Fibroblast of lung (primary cell): ENCODE measurements around the gene HIPK2.

ENCODE experiments used
- CTCF ChIP-seq, 2 donors: IDR thresholded peaks in 1 of 2; conservative IDR thresholded peaks in 1 of 2; 1 replicate in 1 of 2; 2 replicates in 1 of 2; pipeline ENCODE4 v1.5.1; 2011 to 2012; ENCODE audit warnings: low read length in 2 of 2, control low read depth in 1 of 2, inconsistent platforms in 1 of 2, low read depth in 1 of 2, mild to moderate bottlenecking in 1 of 2
- EZH2 ChIP-seq: IDR thresholded peaks from 2 replicates; pipeline ENCODE4 v1.5.1; 2012; ENCODE audit warnings: low read length, control low read depth, mild to moderate bottlenecking; ENCODE audit errors: missing control alignments

- TF ChIP-seq CTCF (conservative IDR thresholded peaks at IDR 0.05 in 1 of 2, IDR thresholded peaks at IDR 0.05 in 1 of 2; ENCODE audit: low read depth in 1 of 2, low read length in 2 of 2) (no peak), EZH2 (no peak)
Measured at GRCh38 chr7:139540203-139540602, 237.6 kb downstream of the HIPK2 start.
